HL-60/S4 (cell line): Measurements from ENCODE around the gene PCLO.
"Not testable (repeated sequence)": the region's sequence is repeated elsewhere in the genome, so short reads cannot be mapped to it uniquely, and the experiment has no call there.

Source experiments
- in situ Hi-C: fragments of 300-500 bp; cut with MboI; formaldehyde crosslinking; loops from 2 replicates; pipeline ENCODE4 v1.14.3; 2022; ENCODE audit warnings: low sequenced_read_pairs

PCLO gene

GRCh38 chr7:82972135-82972534 is 190.5 kb downstream of the PCLO start:
- in situ Hi-C loops, result no loop called here

- in situ Hi-C loops, result no loop called here
Observed at GRCh38 chr7:82965088-82966036, 197.3 kb downstream of the PCLO start.

GRCh38 chr7:82964150-82964882 is 198.4 kb downstream of the PCLO start:
- in situ Hi-C loops, result no loop called here

- in situ Hi-C loops, result no loop called here
Observed at GRCh38 chr7:82961240-82961639, 201.4 kb downstream of the PCLO start.

GRCh38 chr7:82959528-82959927 is 203.2 kb downstream of the PCLO start:
- in situ Hi-C loops, result no loop called here

- in situ Hi-C loops, result no loop called here
Observed at GRCh38 chr7:82957521-82957920, 205.2 kb downstream of the PCLO start.

- in situ Hi-C loops, result no loop called here
Observed at GRCh38 chr7:82953324-82954027, 209.2 kb downstream of the PCLO start.

- in situ Hi-C loops, result no loop called here
Observed at GRCh38 chr7:82950436-82950835, 212.2 kb downstream of the PCLO start.

GRCh38 chr7:82945480-82945879 is 217.2 kb downstream of the PCLO start:
- in situ Hi-C loops, result no loop called here

- in situ Hi-C loops, result no loop called here
Observed at GRCh38 chr7:82945056-82945455, 217.6 kb downstream of the PCLO start.

- in situ Hi-C loops, result no loop called here
Observed at GRCh38 chr7:82932516-82932915, 230.2 kb downstream of the PCLO start.

GRCh38 chr7:82926477-82926876 is 236.2 kb downstream of the PCLO start:
- in situ Hi-C loops, result no loop called here

GRCh38 chr7:82925331-82925730 is 237.4 kb downstream of the PCLO start:
- in situ Hi-C loops, result no loop called here

GRCh38 chr7:82906502-82906901 is 256.2 kb downstream of the PCLO start:
- in situ Hi-C loops, result no loop called here

GRCh38 chr7:82904871-82905270 is 257.8 kb downstream of the PCLO start:
- in situ Hi-C loops, result no loop called here

GRCh38 chr7:82901098-82901497 is 261.6 kb downstream of the PCLO start:
- in situ Hi-C loops, result not testable (repeated sequence)

GRCh38 chr7:82897500-82897899 is 265.2 kb downstream of the PCLO start:
- in situ Hi-C loops, result no loop called here

GRCh38 chr7:82894341-82894740 is 268.3 kb downstream of the PCLO start:
- in situ Hi-C loops, result not testable (repeated sequence)

- in situ Hi-C loops, result no loop called here
Observed at GRCh38 chr7:82886324-82886723, 276.4 kb downstream of the PCLO start.

GRCh38 chr7:82865856-82866255 is 296.8 kb downstream of the PCLO start:
- in situ Hi-C loops, result no loop called here

- in situ Hi-C loops, result no loop called here
Observed at GRCh38 chr7:82859106-82859850, 303.4 kb downstream of the PCLO start.
